ENCODE results near the gene GLIS1. TPM values are rescaled to one million over a fixed set of nuclear protein-coding genes. Genes with fewer than 3 reads are reported as not detected.

Gene GLIS1
- total and polyA plus RNA-seq, 2 experiments from 2014 or later = 0.22 to 0.61 TPM

- Histone ChIP-seq H3F3A (ENCODE audit: insufficient read depth) (no peaks in the 10 kb centered on the region), H4K20me1 (ENCODE audit: insufficient read depth) (no peaks in the 10 kb centered on the region), H3K4me2 (ENCODE audit: unreplicated experiment) (no peak overlapping the region), H3K9ac (no peak overlapping the region), H3K36me3 (ENCODE audit: low read depth) (no peaks in the 10 kb centered on the region), H3K27me3 (replicated peaks; ENCODE audit: insufficient read depth) (peaks cover 12% of the 10 kb centered on the region; the same call in 1 of the 2 replicates), H3K9me3 (ENCODE audit: low read depth) (no peaks in the 10 kb centered on the region), H3K9me2 (ENCODE audit: insufficient read depth) (no peaks in the 10 kb centered on the region), H3K4me1 (ENCODE audit: insufficient read depth) (no peaks in the 10 kb centered on the region), H3K79me2 (ENCODE audit: insufficient read depth) (no peaks in the 10 kb centered on the region), H3K4me3 (no peak overlapping the region), H3K27ac (no peak overlapping the region), H2AFZ (no peak overlapping the region)
- no peak for TF ChIP-seq EZH2phosphoT487 (IDR thresholded peaks at IDR 0.05; ENCODE audit: insufficient read depth, low read depth)
- DNase-seq = no peak
- in situ Hi-C loops (cut with MboI) = no loop called here
- WGBS, 2 experiments (ENCODE audit: low coverage in 1 of 2, low lambda C conversion rate in 2 of 2, missing lambda C conversion rate in 2 of 2) = 38 to 42% methylated on average over 24 to 27 of the region's 27 CpGs
These were observed 235.3 kb downstream of the GLIS1 start for GRCh38 chr1:53503433-53504217.

- Histone ChIP-seq H4K20me1 (ENCODE audit: insufficient read depth) (no peaks in the 10 kb centered on the region), H3K27me3 (replicated peaks; ENCODE audit: insufficient read depth) (peaks cover 12% of the 10 kb centered on the region; the same call in 1 of the 2 replicates), H3K4me1 (ENCODE audit: insufficient read depth) (no peaks in the 10 kb centered on the region), H3K27ac (no peak overlapping the region), H3F3A (ENCODE audit: insufficient read depth) (no peaks in the 10 kb centered on the region), H3K36me3 (ENCODE audit: low read depth) (no peaks in the 10 kb centered on the region), H3K9me3 (ENCODE audit: low read depth) (no peaks in the 10 kb centered on the region), H3K9me2 (ENCODE audit: insufficient read depth) (no peaks in the 10 kb centered on the region), H3K9ac (no peak overlapping the region), H3K4me2 (ENCODE audit: unreplicated experiment) (no peak overlapping the region), H3K4me3 (no peak overlapping the region), H2AFZ (no peak overlapping the region), H3K79me2 (ENCODE audit: insufficient read depth) (no peaks in the 10 kb centered on the region)
- no peak for DNase-seq
- TF ChIP-seq EZH2phosphoT487 (IDR thresholded peaks at IDR 0.05; ENCODE audit: insufficient read depth, low read depth) = no peak
- no peak for TF ChIP-seq EZH2 (IDR thresholded peaks at IDR 0.05; ENCODE audit: insufficient read depth, poor library complexity, severe bottlenecking)
- in situ Hi-C loops (cut with MboI) = no loop called here
- WGBS, 2 experiments (ENCODE audit: low coverage in 1 of 2, low lambda C conversion rate in 2 of 2, missing lambda C conversion rate in 2 of 2) = 82 to 89% methylated on average over 3 to 7 of the region's 7 CpGs
These were observed 236.1 kb downstream of the GLIS1 start for GRCh38 chr1:53502641-53503432.

- H3K36me3 ChIP-seq (ENCODE audit: low read depth) = no peaks in the 10 kb centered on the region
- H3K79me2 ChIP-seq (ENCODE audit: insufficient read depth) = no peaks in the 10 kb centered on the region
- H3K9me3 ChIP-seq (ENCODE audit: low read depth) = no peaks in the 10 kb centered on the region
- 68 to 71% methylated on average over 19 to 21 of the region's 21 CpGs for WGBS, 2 experiments (ENCODE audit: low coverage in 1 of 2, low lambda C conversion rate in 2 of 2, missing lambda C conversion rate in 2 of 2)
- peaks cover 12% of the 10 kb centered on the region; the same call in 1 of the 2 replicates for H3K27me3 ChIP-seq (replicated peaks; ENCODE audit: insufficient read depth)
- H3K9ac ChIP-seq = no peak overlapping the region
- no peak overlapping the region for H2AFZ ChIP-seq
- in situ Hi-C loops (cut with MboI) = no loop called here
- no peak overlapping the region for H3K4me2 ChIP-seq (ENCODE audit: unreplicated experiment)
- H4K20me1 ChIP-seq (ENCODE audit: insufficient read depth) = no peaks in the 10 kb centered on the region
- no peaks in the 10 kb centered on the region for H3K4me1 ChIP-seq (ENCODE audit: insufficient read depth)
- no peak for DNase-seq
- TF ChIP-seq EZH2phosphoT487 (IDR thresholded peaks at IDR 0.05; ENCODE audit: insufficient read depth, low read depth) = no peak
- TF ChIP-seq EZH2 (IDR thresholded peaks at IDR 0.05; ENCODE audit: insufficient read depth, poor library complexity, severe bottlenecking) = no peak
- no peak overlapping the region for H3K27ac ChIP-seq
- no peak overlapping the region for H3K4me3 ChIP-seq
- no peaks in the 10 kb centered on the region for H3K9me2 ChIP-seq (ENCODE audit: insufficient read depth)
- H3F3A ChIP-seq (ENCODE audit: insufficient read depth) = no peaks in the 10 kb centered on the region
These were observed 237.6 kb downstream of the GLIS1 start for GRCh38 chr1:53501065-53502005.

All from GM23248 (cell line).